Measurements from ENCODE around the gene PPP1R9A.

PPP1R9A gene

DNA sequence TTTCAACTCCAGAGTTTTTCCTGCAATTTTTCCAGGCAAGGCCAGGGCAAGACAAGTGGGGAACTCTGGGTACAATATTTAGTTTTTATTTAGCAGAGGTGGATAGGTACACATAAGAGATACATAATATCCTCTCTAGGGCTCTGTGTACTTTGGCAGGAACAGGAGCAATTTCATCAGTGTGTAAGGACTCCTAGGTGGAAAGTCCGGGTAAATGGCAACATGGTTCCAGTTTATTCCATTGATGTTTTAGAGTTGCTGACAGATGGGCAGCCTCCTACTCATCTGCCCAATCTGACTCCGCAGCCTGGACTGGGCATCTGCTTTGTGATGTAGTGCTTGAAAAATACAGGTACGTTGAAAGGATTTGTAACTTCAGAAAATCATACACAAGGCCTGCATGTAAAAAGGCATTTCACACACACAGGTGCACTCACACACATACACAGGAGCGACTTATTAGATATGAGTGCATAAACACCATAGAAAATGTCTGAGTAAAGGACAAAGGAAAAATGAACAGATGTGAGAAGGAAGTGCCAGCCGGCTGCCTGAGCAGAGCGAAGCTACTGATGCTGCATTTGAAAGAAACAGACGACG, 411.2 kb downstream of the PPP1R9A start:
- Histone ChIP-seq H3K27ac (ENCODE audit: low read depth, low read length) (no peak overlapping the region), H3K4me1 (ENCODE audit: control insufficient read depth in 1 of 2, insufficient read depth in 2 of 2, low read length in 2 of 2) (no peaks in the 10 kb centered on the region), H3K9ac (ENCODE audit: low read depth in 1 of 2, low read length in 2 of 2) (no peak overlapping the region), H3K9me3 (ENCODE audit: control insufficient read depth in 1 of 2, low read length in 2 of 2) (no peaks in the 10 kb centered on the region), H3K27me3 (ENCODE audit: control insufficient read depth in 1 of 2, insufficient read depth in 2 of 2, low read length in 2 of 2) (no peaks in the 10 kb centered on the region), H3K36me3 (ENCODE audit: control insufficient read depth in 1 of 2, insufficient read depth in 2 of 2, low read length in 2 of 2) (no peaks in the 10 kb centered on the region), H3K4me3 (ENCODE audit: low read depth in 1 of 2, low read length in 2 of 2) (no peak overlapping the region)

DNA sequence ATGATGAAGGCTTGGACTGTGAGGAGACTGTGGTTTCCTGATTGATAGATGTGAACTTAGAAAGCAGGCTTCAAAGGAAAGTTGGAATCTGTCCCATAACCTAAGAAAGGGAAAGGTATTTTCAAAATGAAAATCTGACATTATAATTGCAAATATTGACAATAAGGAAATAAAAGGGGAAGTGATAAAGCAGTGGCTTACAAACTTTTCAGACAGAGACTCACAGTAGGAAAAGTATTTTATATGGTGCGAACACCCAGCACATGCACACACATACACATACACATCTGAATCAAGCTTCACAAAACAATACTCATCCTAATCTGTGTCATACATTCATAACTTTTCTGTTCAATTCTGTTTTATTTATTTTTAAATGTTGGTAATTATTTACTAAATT, 412.2 kb downstream of the PPP1R9A start:
- Histone ChIP-seq H3K4me1 (ENCODE audit: control insufficient read depth in 1 of 2, insufficient read depth in 2 of 2, low read length in 2 of 2) (no peaks in the 10 kb centered on the region), H3K4me3 (ENCODE audit: low read depth in 1 of 2, low read length in 2 of 2) (no peak overlapping the region), H3K27me3 (ENCODE audit: control insufficient read depth in 1 of 2, insufficient read depth in 2 of 2, low read length in 2 of 2) (peaks cover 0 to under 1% of the 10 kb centered on the region in 2 donors), H3K9ac (ENCODE audit: low read depth in 1 of 2, low read length in 2 of 2) (no peak overlapping the region), H3K27ac (ENCODE audit: low read depth, low read length) (no peak overlapping the region), H3K9me3 (ENCODE audit: control insufficient read depth in 1 of 2, low read length in 2 of 2) (no peaks in the 10 kb centered on the region), H3K36me3 (ENCODE audit: control insufficient read depth in 1 of 2, insufficient read depth in 2 of 2, low read length in 2 of 2) (no peaks in the 10 kb centered on the region)

DNA sequence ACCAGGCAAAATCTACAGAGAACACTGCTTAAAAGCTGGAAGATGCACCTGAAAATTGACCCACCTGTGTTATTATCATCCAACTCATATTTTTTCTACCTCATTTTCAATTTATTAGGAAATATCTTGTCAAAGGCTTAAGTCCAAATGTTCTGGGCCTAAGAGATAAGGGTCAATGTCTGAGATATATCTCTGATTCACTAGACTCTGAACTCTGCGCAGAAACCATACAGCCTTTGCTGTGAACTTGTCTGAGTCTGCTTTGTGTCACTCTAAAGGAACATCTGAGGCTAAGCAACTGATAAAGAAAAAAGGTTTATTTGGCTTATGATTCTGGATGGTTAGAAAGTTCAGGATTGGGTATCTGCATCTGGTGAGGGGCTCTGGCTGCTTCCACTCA, 413.3 kb downstream of the PPP1R9A start:
- H3K9me3 ChIP-seq (ENCODE audit: control insufficient read depth in 1 of 2, low read length in 2 of 2), result no peaks in the 10 kb centered on the region
- H3K4me3 ChIP-seq (ENCODE audit: low read depth in 1 of 2, low read length in 2 of 2), result no peak overlapping the region
- no peaks in the 10 kb centered on the region for H3K36me3 ChIP-seq (ENCODE audit: control insufficient read depth in 1 of 2, insufficient read depth in 2 of 2, low read length in 2 of 2)
- peaks cover 0 to 3% of the 10 kb centered on the region in 2 donors for H3K27me3 ChIP-seq (ENCODE audit: control insufficient read depth in 1 of 2, insufficient read depth in 2 of 2, low read length in 2 of 2)
- H3K9ac ChIP-seq (ENCODE audit: low read depth in 1 of 2, low read length in 2 of 2), result no peak overlapping the region
- H3K27ac ChIP-seq (ENCODE audit: low read depth, low read length), result no peak overlapping the region
- no peaks in the 10 kb centered on the region for H3K4me1 ChIP-seq (ENCODE audit: control insufficient read depth in 1 of 2, insufficient read depth in 2 of 2, low read length in 2 of 2)

DNA sequence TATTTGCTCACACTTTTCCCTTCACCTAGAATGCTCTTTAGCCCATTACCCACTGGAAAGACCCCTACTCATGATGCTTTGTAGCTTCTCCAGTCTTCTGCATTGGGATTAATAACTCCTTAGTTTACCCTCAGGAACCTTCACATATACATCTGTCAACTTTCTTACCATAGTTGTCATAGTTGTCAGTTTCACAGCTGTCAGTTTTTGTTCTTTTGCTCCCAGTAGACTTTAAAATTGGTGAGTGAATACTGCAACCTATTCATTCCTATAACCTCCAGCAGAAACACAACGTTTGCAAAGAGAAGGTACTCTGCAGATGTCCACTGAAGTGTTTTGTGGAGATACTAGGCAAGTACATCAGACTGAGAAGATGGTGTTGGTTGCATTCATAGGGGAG, 414.3 kb downstream of the PPP1R9A start:
- Histone ChIP-seq H3K4me3 (ENCODE audit: low read depth in 1 of 2, low read length in 2 of 2) (no peak overlapping the region), H3K9ac (ENCODE audit: low read depth in 1 of 2, low read length in 2 of 2) (no peak overlapping the region), H3K27me3 (ENCODE audit: control insufficient read depth in 1 of 2, insufficient read depth in 2 of 2, low read length in 2 of 2) (peaks cover 0 to 3% of the 10 kb centered on the region in 2 donors), H3K4me1 (ENCODE audit: control insufficient read depth in 1 of 2, insufficient read depth in 2 of 2, low read length in 2 of 2) (no peaks in the 10 kb centered on the region), H3K27ac (ENCODE audit: low read depth, low read length) (no peak overlapping the region), H3K9me3 (ENCODE audit: control insufficient read depth in 1 of 2, low read length in 2 of 2) (no peaks in the 10 kb centered on the region), H3K36me3 (ENCODE audit: control insufficient read depth in 1 of 2, insufficient read depth in 2 of 2, low read length in 2 of 2) (no peaks in the 10 kb centered on the region)

DNA sequence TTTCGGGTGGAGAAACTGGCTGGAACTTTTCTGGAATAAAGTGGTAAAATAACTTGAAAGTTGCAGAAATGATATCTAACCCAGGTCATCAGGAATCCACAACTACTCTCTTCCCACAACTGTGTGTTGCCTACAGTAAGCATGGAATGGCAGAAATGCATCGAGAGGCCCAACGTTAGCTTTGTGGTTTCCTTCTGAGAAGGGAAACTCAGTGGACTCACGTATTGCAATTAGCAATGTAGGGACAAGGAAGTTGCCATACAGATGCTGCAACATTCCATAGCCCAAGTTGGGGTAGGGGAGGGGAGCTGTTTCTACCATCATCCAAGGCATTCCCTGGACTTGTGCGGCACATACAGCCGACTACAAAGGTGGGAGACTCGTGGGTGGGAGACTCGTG, 415.0 kb downstream of the PPP1R9A start:
- H3K9me3 ChIP-seq (ENCODE audit: control insufficient read depth in 1 of 2, low read length in 2 of 2), result no peaks in the 10 kb centered on the region
- H3K4me3 ChIP-seq (ENCODE audit: low read depth in 1 of 2, low read length in 2 of 2), result no peak overlapping the region
- no peak overlapping the region for H3K27ac ChIP-seq (ENCODE audit: low read depth, low read length)
- H3K27me3 ChIP-seq (ENCODE audit: control insufficient read depth in 1 of 2, insufficient read depth in 2 of 2, low read length in 2 of 2), result peaks cover 0 to 3% of the 10 kb centered on the region in 2 donors
- H3K9ac ChIP-seq (ENCODE audit: low read depth in 1 of 2, low read length in 2 of 2), result no peak overlapping the region
- H3K4me1 ChIP-seq (ENCODE audit: control insufficient read depth in 1 of 2, insufficient read depth in 2 of 2, low read length in 2 of 2), result no peaks in the 10 kb centered on the region
- no peaks in the 10 kb centered on the region for H3K36me3 ChIP-seq (ENCODE audit: control insufficient read depth in 1 of 2, insufficient read depth in 2 of 2, low read length in 2 of 2)

DNA sequence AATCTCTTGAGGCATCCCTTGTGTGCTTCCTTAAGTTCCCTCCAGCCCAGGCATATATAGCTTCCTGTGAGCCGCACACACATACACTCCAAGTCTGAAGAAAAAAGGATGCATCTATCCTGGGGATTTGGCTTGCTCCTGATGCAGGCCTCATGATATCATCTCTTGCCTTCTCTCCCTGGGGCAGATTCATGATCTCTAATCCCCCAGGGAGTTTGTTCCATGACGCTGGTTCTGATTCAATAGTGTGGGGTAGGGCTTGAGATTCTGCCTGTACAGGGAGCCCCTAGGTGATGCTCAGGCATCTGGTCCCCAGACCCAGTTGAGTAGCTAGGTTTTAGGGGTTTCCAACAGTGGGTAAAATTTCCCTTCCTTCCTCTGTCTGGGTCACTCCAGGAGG, 415.5 kb downstream of the PPP1R9A start:
- Histone ChIP-seq H3K4me1 (ENCODE audit: control insufficient read depth in 1 of 2, insufficient read depth in 2 of 2, low read length in 2 of 2) (no peaks in the 10 kb centered on the region), H3K27me3 (ENCODE audit: control insufficient read depth in 1 of 2, insufficient read depth in 2 of 2, low read length in 2 of 2) (peaks cover 0 to 3% of the 10 kb centered on the region in 2 donors), H3K27ac (ENCODE audit: low read depth, low read length) (no peak overlapping the region), H3K36me3 (ENCODE audit: control insufficient read depth in 1 of 2, insufficient read depth in 2 of 2, low read length in 2 of 2) (no peaks in the 10 kb centered on the region), H3K4me3 (ENCODE audit: low read depth in 1 of 2, low read length in 2 of 2) (no peak overlapping the region), H3K9me3 (ENCODE audit: control insufficient read depth in 1 of 2, low read length in 2 of 2) (no peaks in the 10 kb centered on the region), H3K9ac (ENCODE audit: low read depth in 1 of 2, low read length in 2 of 2) (no peak overlapping the region)

DNA sequence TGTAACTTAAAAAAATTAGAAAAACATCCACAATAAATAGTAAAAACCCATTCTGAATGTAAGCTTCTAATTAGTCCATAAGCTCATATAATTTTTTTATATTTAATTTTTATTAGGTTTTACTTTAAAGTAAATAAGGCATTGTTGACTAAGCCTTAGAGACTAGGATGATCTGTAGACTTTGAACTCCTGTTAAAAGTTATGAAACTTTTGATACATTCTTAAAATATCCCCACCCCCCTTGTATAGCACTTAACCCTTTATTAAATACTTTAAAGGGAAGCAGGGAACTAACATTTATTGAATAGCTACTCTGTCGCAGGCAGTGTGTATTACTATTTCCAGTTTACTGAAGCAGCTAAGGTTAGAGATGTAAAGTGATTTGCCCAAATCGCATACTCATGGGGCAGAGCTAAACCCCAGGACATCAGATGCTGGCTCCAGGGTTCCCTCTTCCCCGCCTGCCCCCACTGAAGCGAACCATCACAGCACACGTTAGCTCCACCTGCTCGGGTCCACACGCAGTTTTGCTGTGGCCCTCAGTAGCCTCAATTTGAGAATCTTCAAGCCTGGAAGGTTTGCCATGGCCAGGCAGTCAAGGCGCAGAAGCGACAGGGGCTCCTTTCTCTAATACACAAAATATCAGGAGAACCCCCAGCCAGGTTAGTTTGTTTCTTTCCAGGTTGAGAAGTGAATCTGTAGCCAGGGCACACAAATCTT, 416.2 kb downstream of the PPP1R9A start:
- Histone ChIP-seq H3K9ac (ENCODE audit: low read depth in 1 of 2, low read length in 2 of 2) (no peak overlapping the region), H3K27me3 (ENCODE audit: control insufficient read depth in 1 of 2, insufficient read depth in 2 of 2, low read length in 2 of 2) (peaks cover 0 to 3% of the 10 kb centered on the region in 2 donors), H3K4me3 (ENCODE audit: low read depth in 1 of 2, low read length in 2 of 2) (no peak overlapping the region), H3K4me1 (ENCODE audit: control insufficient read depth in 1 of 2, insufficient read depth in 2 of 2, low read length in 2 of 2) (no peaks in the 10 kb centered on the region), H3K9me3 (ENCODE audit: control insufficient read depth in 1 of 2, low read length in 2 of 2) (no peaks in the 10 kb centered on the region), H3K27ac (ENCODE audit: low read depth, low read length) (no peak overlapping the region), H3K36me3 (ENCODE audit: control insufficient read depth in 1 of 2, insufficient read depth in 2 of 2, low read length in 2 of 2) (no peaks in the 10 kb centered on the region)

DNA sequence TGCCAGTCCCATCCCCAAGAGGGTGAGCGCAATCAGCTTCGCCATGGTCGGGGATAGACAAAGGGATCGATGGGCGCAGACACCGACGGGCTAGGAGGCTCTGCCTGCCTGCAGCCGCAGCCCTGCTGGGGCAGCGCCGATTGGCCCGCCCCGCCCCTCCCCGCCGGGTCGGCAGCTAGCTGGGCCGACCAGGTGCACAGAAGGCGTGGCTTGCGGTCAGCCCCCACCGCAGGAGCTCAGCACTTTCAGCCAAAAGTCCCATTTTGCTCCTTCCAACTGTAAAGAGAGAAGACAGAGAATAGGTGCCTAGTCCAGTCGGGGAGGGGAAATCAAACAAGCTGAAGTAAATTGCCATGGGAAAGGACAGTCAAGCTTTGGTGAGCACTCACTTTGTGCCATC, 417.0 kb downstream of the PPP1R9A start, which contains the start of gene PON1:
TSS of gene PON1 (minus strand) at position 102 of the 400 bp plus-strand sequence. CDS start at position 45, 57 bp downstream.
- H3K27me3 ChIP-seq (ENCODE audit: control insufficient read depth in 1 of 2, insufficient read depth in 2 of 2, low read length in 2 of 2), result peaks cover 0 to 3% of the 10 kb centered on the region in 2 donors
- H3K36me3 ChIP-seq (ENCODE audit: control insufficient read depth in 1 of 2, insufficient read depth in 2 of 2, low read length in 2 of 2), result no peaks in the 10 kb centered on the region
- H3K9me3 ChIP-seq (ENCODE audit: control insufficient read depth in 1 of 2, low read length in 2 of 2), result no peaks in the 10 kb centered on the region
- no peaks in the 10 kb centered on the region for H3K4me1 ChIP-seq (ENCODE audit: control insufficient read depth in 1 of 2, insufficient read depth in 2 of 2, low read length in 2 of 2)
- H3K27ac ChIP-seq (ENCODE audit: low read depth, low read length), result no peak within 1 kb of the TSS
- peak within 1 kb of the TSS; percentile 43 to 53 for H3K4me3 ChIP-seq (ENCODE audit: low read depth in 1 of 2, low read length in 2 of 2)
- H3K9ac ChIP-seq (ENCODE audit: low read depth in 1 of 2, low read length in 2 of 2), result no peak within 1 kb of the TSS

DNA sequence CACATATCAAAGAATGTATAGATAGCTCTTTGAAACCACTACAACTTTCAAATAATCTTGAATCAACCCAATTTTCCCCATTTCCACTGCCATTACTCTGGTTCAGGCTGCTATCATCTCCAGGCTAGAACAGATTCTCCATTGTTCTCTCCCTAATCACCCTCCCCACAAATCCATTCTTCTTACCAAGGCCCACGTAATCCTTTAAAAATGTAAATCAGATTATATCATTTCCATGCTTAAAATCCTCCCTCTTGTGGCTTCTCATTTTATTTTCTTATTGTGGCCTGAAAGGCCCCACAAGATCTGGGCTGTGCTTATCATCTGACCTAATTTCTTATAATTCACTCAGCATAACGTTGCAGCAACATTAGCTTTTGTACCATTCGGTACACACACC, 420.0 kb downstream of the PPP1R9A start:
- H3K9ac ChIP-seq (ENCODE audit: low read depth in 1 of 2, low read length in 2 of 2), result no peak overlapping the region
- no peaks in the 10 kb centered on the region for H3K36me3 ChIP-seq (ENCODE audit: control insufficient read depth in 1 of 2, insufficient read depth in 2 of 2, low read length in 2 of 2)
- peaks cover 0 to 3% of the 10 kb centered on the region in 2 donors for H3K27me3 ChIP-seq (ENCODE audit: control insufficient read depth in 1 of 2, insufficient read depth in 2 of 2, low read length in 2 of 2)
- H3K4me3 ChIP-seq (ENCODE audit: low read depth in 1 of 2, low read length in 2 of 2), result no peak overlapping the region
- no peak overlapping the region for H3K27ac ChIP-seq (ENCODE audit: low read depth, low read length)
- no peaks in the 10 kb centered on the region for H3K9me3 ChIP-seq (ENCODE audit: control insufficient read depth in 1 of 2, low read length in 2 of 2)
- H3K4me1 ChIP-seq (ENCODE audit: control insufficient read depth in 1 of 2, insufficient read depth in 2 of 2, low read length in 2 of 2), result no peaks in the 10 kb centered on the region

DNA sequence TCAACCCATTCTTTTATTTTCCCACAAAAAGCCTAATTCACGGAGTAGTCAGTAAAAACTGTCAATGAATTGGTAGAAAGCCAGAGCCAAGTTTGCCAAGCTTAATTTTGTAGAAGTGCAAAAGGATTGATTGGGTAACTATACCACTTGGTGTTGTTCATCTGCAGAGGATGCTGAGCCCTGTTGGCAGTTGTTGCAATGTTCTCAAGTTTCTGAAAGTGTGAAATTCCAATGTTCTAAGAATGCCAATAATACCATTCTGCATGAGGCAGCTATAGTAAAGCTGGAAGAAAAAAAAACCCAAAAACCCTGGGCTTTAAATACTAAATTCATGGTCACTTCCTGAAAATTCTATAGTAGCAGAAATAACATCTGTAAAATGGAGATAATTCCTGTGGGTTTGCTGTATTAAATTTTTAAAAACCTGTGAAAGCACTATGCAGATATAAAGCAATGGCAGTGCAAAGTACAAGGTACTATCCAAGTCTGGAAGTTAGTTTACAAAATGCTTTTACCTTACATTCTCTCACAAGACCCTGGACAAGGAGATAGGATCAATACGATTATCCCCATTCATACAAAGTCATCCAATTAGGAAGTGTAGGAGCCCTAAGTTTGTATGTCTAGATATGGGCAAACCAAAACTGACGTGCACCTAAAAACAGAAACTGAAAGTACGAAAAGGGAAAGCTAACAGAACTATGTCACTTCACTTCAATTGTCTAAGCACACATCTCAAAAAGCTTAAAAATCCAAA, 423.0 kb downstream of the PPP1R9A start:
- no peak overlapping the region for H3K27ac ChIP-seq (ENCODE audit: low read depth, low read length)
- H3K4me1 ChIP-seq (ENCODE audit: control insufficient read depth in 1 of 2, insufficient read depth in 2 of 2, low read length in 2 of 2), result no peaks in the 10 kb centered on the region
- no peaks in the 10 kb centered on the region for H3K27me3 ChIP-seq (ENCODE audit: control insufficient read depth in 1 of 2, insufficient read depth in 2 of 2, low read length in 2 of 2)
- peak overlapping the region; percentile 59 to 64 for H3K4me3 ChIP-seq (ENCODE audit: low read depth in 1 of 2, low read length in 2 of 2)
- H3K9me3 ChIP-seq (ENCODE audit: control insufficient read depth in 1 of 2, low read length in 2 of 2), result no peaks in the 10 kb centered on the region
- H3K36me3 ChIP-seq (ENCODE audit: control insufficient read depth in 1 of 2, insufficient read depth in 2 of 2, low read length in 2 of 2), result no peaks in the 10 kb centered on the region
- peak overlapping the region in 1 of 2 donors; percentile 15 for H3K9ac ChIP-seq (ENCODE audit: low read depth in 1 of 2, low read length in 2 of 2)

Data from duodenal mucosa (tissue), 2 donors.